WTC11 (cell line): ENCODE data around the gene NCBP1.

Source experiments
- CTCF ChIP-seq: fragments of 200-600 bp; IDR thresholded peaks from 2 replicates; pipeline ENCODE4 v1.8.0; 2022; ENCODE audit warnings: antibody characterized with exemption
- GABPB1 ChIP-seq: sonication (generic); formaldehyde crosslinking; IDR thresholded peaks from 2 replicates; pipeline ENCODE4 v1.8.1; 2023; ENCODE audit warnings: mild to moderate bottlenecking, missing genetic modification reagents
- JAZF1 ChIP-seq: fragments of 250-450 bp; sonication (Bioruptor Pico); IDR thresholded peaks from 2 replicates; pipeline ENCODE4 v1.9.0; 2021; ENCODE audit warnings: moderate library complexity, mild to moderate bottlenecking, inconsistent platforms
- MAX ChIP-seq: sonication (generic); formaldehyde crosslinking; IDR thresholded peaks from 2 replicates; pipeline ENCODE4 v1.8.0; 2022; ENCODE audit warnings: mild to moderate bottlenecking, missing genetic modification reagents
- USF2 ChIP-seq: sonication (generic); formaldehyde crosslinking; IDR thresholded peaks from 2 replicates; pipeline ENCODE4 v1.8.1; 2023; ENCODE audit warnings: mild to moderate bottlenecking, missing genetic modification reagents, moderate library complexity
- ZNF121 ChIP-seq: sonication (generic); formaldehyde crosslinking; IDR thresholded peaks from 2 replicates; pipeline ENCODE4 v1.8.0; 2023; ENCODE audit warnings: missing genetic modification reagents
- ZNF416 ChIP-seq: fragments of 250-450 bp; sonication (Bioruptor Pico); IDR thresholded peaks from 2 replicates; pipeline ENCODE4 v1.9.0; 2021; ENCODE audit warnings: mild to moderate bottlenecking, inconsistent platforms
- TF ChIP-seq, protein P1 (sequence below): sonication (generic); formaldehyde crosslinking; IDR thresholded peaks from 2 replicates; pipeline ENCODE4 v1.8.0; 2022; ENCODE audit warnings: mild to moderate bottlenecking, missing genetic modification reagents
- TF ChIP-seq, protein P2 (sequence below): fragments of 250-450 bp; sonication (Bioruptor Pico); IDR thresholded peaks from 2 replicates; pipeline ENCODE4 v1.9.0; 2021; ENCODE audit warnings: mild to moderate bottlenecking, borderline replicate concordance

GRCh38 chr9:97660340-97660739 is 26.7 kb downstream of the NCBP1 start:
- no peak for TF ChIP-seq GABPB1 (CRISPR knock-in tag)
- no peak for TF ChIP-seq CTCF
- TF ChIP-seq USF2 (CRISPR knock-in tag): no peak
- TF ChIP-seq MAX (CRISPR knock-in tag): no peak
- no peak for TF ChIP-seq ZNF416 (CRISPR knock-in tag)
- no peak for TF ChIP-seq JAZF1 (CRISPR knock-in tag)
- no peak for TF ChIP-seq ZNF121 (CRISPR knock-in tag)
- TF ChIP-seq, protein P1, sequence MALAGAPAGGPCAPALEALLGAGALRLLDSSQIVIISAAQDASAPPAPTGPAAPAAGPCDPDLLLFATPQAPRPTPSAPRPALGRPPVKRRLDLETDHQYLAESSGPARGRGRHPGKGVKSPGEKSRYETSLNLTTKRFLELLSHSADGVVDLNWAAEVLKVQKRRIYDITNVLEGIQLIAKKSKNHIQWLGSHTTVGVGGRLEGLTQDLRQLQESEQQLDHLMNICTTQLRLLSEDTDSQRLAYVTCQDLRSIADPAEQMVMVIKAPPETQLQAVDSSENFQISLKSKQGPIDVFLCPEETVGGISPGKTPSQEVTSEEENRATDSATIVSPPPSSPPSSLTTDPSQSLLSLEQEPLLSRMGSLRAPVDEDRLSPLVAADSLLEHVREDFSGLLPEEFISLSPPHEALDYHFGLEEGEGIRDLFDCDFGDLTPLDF (CRISPR knock-in tag): no peak
- TF ChIP-seq, protein P2, sequence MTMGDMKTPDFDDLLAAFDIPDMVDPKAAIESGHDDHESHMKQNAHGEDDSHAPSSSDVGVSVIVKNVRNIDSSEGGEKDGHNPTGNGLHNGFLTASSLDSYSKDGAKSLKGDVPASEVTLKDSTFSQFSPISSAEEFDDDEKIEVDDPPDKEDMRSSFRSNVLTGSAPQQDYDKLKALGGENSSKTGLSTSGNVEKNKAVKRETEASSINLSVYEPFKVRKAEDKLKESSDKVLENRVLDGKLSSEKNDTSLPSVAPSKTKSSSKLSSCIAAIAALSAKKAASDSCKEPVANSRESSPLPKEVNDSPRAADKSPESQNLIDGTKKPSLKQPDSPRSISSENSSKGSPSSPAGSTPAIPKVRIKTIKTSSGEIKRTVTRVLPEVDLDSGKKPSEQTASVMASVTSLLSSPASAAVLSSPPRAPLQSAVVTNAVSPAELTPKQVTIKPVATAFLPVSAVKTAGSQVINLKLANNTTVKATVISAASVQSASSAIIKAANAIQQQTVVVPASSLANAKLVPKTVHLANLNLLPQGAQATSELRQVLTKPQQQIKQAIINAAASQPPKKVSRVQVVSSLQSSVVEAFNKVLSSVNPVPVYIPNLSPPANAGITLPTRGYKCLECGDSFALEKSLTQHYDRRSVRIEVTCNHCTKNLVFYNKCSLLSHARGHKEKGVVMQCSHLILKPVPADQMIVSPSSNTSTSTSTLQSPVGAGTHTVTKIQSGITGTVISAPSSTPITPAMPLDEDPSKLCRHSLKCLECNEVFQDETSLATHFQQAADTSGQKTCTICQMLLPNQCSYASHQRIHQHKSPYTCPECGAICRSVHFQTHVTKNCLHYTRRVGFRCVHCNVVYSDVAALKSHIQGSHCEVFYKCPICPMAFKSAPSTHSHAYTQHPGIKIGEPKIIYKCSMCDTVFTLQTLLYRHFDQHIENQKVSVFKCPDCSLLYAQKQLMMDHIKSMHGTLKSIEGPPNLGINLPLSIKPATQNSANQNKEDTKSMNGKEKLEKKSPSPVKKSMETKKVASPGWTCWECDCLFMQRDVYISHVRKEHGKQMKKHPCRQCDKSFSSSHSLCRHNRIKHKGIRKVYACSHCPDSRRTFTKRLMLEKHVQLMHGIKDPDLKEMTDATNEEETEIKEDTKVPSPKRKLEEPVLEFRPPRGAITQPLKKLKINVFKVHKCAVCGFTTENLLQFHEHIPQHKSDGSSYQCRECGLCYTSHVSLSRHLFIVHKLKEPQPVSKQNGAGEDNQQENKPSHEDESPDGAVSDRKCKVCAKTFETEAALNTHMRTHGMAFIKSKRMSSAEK (CRISPR knock-in tag): no peak
